GM18868 (cell line): ENCODE measurements around the gene PFDN4.

Source experiments
- ATAC-seq: cut with Tn5 transposase; IDR thresholded peaks from one replicate; pipeline ENCODE4 v1.9.1; 2021; ENCODE audit warnings: mild to moderate bottlenecking, moderate library complexity; ENCODE audit not compliant: unreplicated experiment

The PFDN4 gene

GRCh38 chr20:54266844-54267243 lies 59.0 kb downstream of the PFDN4 start:
- no peak for ATAC-seq

GRCh38 chr20:54267483-54268003 lies 59.7 kb downstream of the PFDN4 start:
- no peak for ATAC-seq

GRCh38 chr20:54268941-54269340 lies 61.1 kb downstream of the PFDN4 start:
- no peak for ATAC-seq
